Lower leg skin (tissue), 4 donors: Measurements from ENCODE around the gene MYBPH. TPM values are rescaled to one million over a fixed set of nuclear protein-coding genes. Genes with fewer than 3 reads are reported as not detected.

Source experiments
- DNase-seq, 2 donors: peaks; one replicate each; pipeline ENCODE4 v3.0.0-alpha.2; 2019; ENCODE audit warnings: low spot score in 2 of 2
- H3K4me3 ChIP-seq: fragments of 200-600 bp; sonication (generic); 2 replicates; pipeline ENCODE4 v1.5.1; 2017; ENCODE audit warnings: mild to moderate bottlenecking, low read depth; ENCODE audit not compliant: poor library complexity, severe bottlenecking
- CTCF ChIP-seq, 3 donors: fragments of 450-650 bp; IDR thresholded peaks; one replicate each; pipeline ENCODE4 v1.5.1; 2016; ENCODE audit warnings: antibody characterized with exemption in 3 of 3, mild to moderate bottlenecking in 3 of 3, moderate library complexity in 2 of 3
- POLR2A ChIP-seq, 2 donors: fragments of 450-650 bp; IDR thresholded peaks; one replicate each; pipeline ENCODE4 v1.6.1; 2016 to 2017; ENCODE audit warnings: antibody characterized with exemption in 2 of 2, mild to moderate bottlenecking in 1 of 2, moderate library complexity in 1 of 2
- WGBS, 2 donors: methylation state at CpG; one replicate each; pipeline ENCODE4 v1.1.5; 2018; 5-methylcytosine and 5-hydroxymethylcytosine counted together
- intact Hi-C: fragments of 100-400 bp; cut with DNase I; formaldehyde crosslinking; loops from one replicate; pipeline ENCODE4 v1.15.0; 2023; ENCODE audit warnings: low total_unique reads
- total RNA-seq, 4 donors: library from RNA; depleted of rRNA; stranded (reverse); fragments of >200 nt; gene quantifications; one replicate each; pipeline ENCODE4 v1.1.0, GENCODE V29; 2016

The MYBPH gene
- total RNA-seq, 4 donors from 2014 or later: not detected

GRCh38 chr1:203217668-203218067, 42.0 kb upstream of the MYBPH start:
- TF ChIP-seq CTCF (IDR thresholded peaks at IDR 0.05): no peak
- DNase-seq: no peak
- no peak overlapping the region for H3K4me3 ChIP-seq
- intact Hi-C loops: loop anchor here (5.0 kb wide), 1 partner anchor 180 kb away; no protein-coding TSS in a partner anchor
- WGBS, 2 donors: 61 to 73% methylated on average over 6 to 7 of the region's 7 CpGs

GRCh38 chr1:203217139-203217655, 41.6 kb upstream of the MYBPH start:
- H3K4me3 ChIP-seq: no peak overlapping the region
- intact Hi-C loops: loop anchor here (5.0 kb wide), 1 partner anchor 180 kb away; no protein-coding TSS in a partner anchor
- DNase-seq: no peak
- TF ChIP-seq CTCF (IDR thresholded peaks at IDR 0.05): no peak
- no peak for TF ChIP-seq POLR2A (IDR thresholded peaks at IDR 0.05)
- 50% methylated on average over 6 of the region's 6 CpGs for WGBS, 2 donors

GRCh38 chr1:203216274-203217138, 40.9 kb upstream of the MYBPH start:
- H3K4me3 ChIP-seq: no peak overlapping the region
- peak; percentile 45 to 86 for DNase-seq
- intact Hi-C loops: loop anchor here (5.0 kb wide), 1 partner anchor 179 kb away; no protein-coding TSS in a partner anchor
- 30 to 35% methylated on average over 17 to 19 of the region's 19 CpGs for WGBS, 2 donors
- TF ChIP-seq POLR2A (IDR thresholded peaks at IDR 0.05) (no peak), CTCF (IDR thresholded peaks at IDR 0.05) (peak in 1 of 3 donors; percentile 10)

GRCh38 chr1:203215573-203215972, 39.9 kb upstream of the MYBPH start:
- intact Hi-C loops: loop anchor here (5.0 kb wide), 1 partner anchor 178 kb away; no protein-coding TSS in a partner anchor
- 64 to 70% methylated on average over 9 of the region's 9 CpGs for WGBS, 2 donors
- TF ChIP-seq CTCF (IDR thresholded peaks at IDR 0.05) (no peak), POLR2A (IDR thresholded peaks at IDR 0.05) (no peak)
- peak in 1 of 2 donors; percentile 31 for DNase-seq
- H3K4me3 ChIP-seq: no peak overlapping the region

GRCh38 chr1:203214871-203215270, 39.2 kb upstream of the MYBPH start:
- TF ChIP-seq POLR2A (IDR thresholded peaks at IDR 0.05) (no peak), CTCF (IDR thresholded peaks at IDR 0.05) (no peak)
- WGBS, 2 donors: 83% methylated on average over 7 of the region's 7 CpGs
- intact Hi-C loops: loop anchor here (5.0 kb wide), 1 partner anchor 178 kb away; no protein-coding TSS in a partner anchor
- H3K4me3 ChIP-seq: no peak overlapping the region
- peak in 1 of 2 donors; percentile 78 for DNase-seq
